Liver (tissue), 9 donors: ENCODE measurements around the gene KLHL20. TPM values are rescaled to one million over a fixed set of nuclear protein-coding genes. Genes with fewer than 3 reads are reported as not detected.

Experiments used
- DNase-seq: peaks from one replicate; pipeline ENCODE4 v3.0.0-alpha.2; 2017; ENCODE audit warnings: low spot score
- H3K27ac ChIP-seq, 2 donors: one replicate each; pipeline ENCODE4 v1.7.0; 2013; ENCODE audit warnings: inconsistent platforms in 2 of 2, low read length in 2 of 2, control low read depth in 1 of 2, low read depth in 1 of 2, mild to moderate bottlenecking in 1 of 2
- H3K27me3 ChIP-seq, 4 donors: one replicate each; pipeline versions ENCODE4 v1.6.1 to v1.7.0; 2013; ENCODE audit warnings: low read length in 3 of 4, inconsistent platforms in 1 of 4, mild to moderate bottlenecking in 1 of 4, moderate library complexity in 1 of 4; ENCODE audit not compliant: control insufficient read depth in 4 of 4, insufficient read depth in 4 of 4
- H3K36me3 ChIP-seq, 4 donors: one replicate each; pipeline versions ENCODE4 v1.6.1 to v1.7.0; 2013; ENCODE audit warnings: low read length in 3 of 4, mild to moderate bottlenecking in 3 of 4, low read depth in 1 of 4, moderate library complexity in 1 of 4; ENCODE audit not compliant: control insufficient read depth in 4 of 4, insufficient read depth in 3 of 4
- H3K4me1 ChIP-seq, 4 donors: one replicate each; pipeline versions ENCODE4 v1.6.1 to v1.7.0; 2013; ENCODE audit warnings: low read length in 3 of 4, mild to moderate bottlenecking in 3 of 4, moderate library complexity in 1 of 4; ENCODE audit not compliant: control insufficient read depth in 4 of 4, insufficient read depth in 4 of 4
- H3K4me3 ChIP-seq, 3 donors: one replicate each; pipeline versions ENCODE4 v1.6.1 to v1.7.0; 2013; ENCODE audit warnings: low read length in 3 of 3, control low read depth in 1 of 3, low read depth in 1 of 3, mild to moderate bottlenecking in 1 of 3
- H3K9ac ChIP-seq, 2 donors: one replicate each; pipeline ENCODE4 v1.7.0; 2013; ENCODE audit warnings: low read length in 2 of 2, mild to moderate bottlenecking in 2 of 2, moderate library complexity in 2 of 2, control low read depth in 1 of 2, low read depth in 1 of 2
- H3K9me3 ChIP-seq, 4 donors: one replicate each; pipeline versions ENCODE4 v1.6.1 to v1.7.0; 2013; ENCODE audit warnings: low read length in 3 of 4; ENCODE audit not compliant: control insufficient read depth in 4 of 4
- EGR1 ChIP-seq, 2 donors: IDR thresholded peaks; 2 replicates each; pipeline ENCODE4 v1.6.1; 2016 to 2018; ENCODE audit warnings: antibody characterized with exemption in 2 of 2, low read depth in 2 of 2
- FOXA1 ChIP-seq: IDR thresholded peaks from 2 replicates; pipeline ENCODE4 v1.6.1; 2016; ENCODE audit warnings: antibody characterized with exemption
- FOXA2 ChIP-seq: IDR thresholded peaks from 2 replicates; pipeline ENCODE4 v1.6.1; 2016; ENCODE audit warnings: antibody characterized with exemption
- HNF4A ChIP-seq, 2 donors: conservative IDR thresholded peaks; 2 replicates each; pipeline ENCODE4 v1.6.1; 2016; ENCODE audit warnings: antibody characterized with exemption in 2 of 2, mild to moderate bottlenecking in 2 of 2
- HNF4G ChIP-seq: IDR thresholded peaks from 2 replicates; pipeline ENCODE4 v1.6.1; 2016; ENCODE audit warnings: antibody characterized with exemption
- JUND ChIP-seq, 2 donors: IDR thresholded peaks; 2 replicates each; pipeline ENCODE4 v1.6.1; 2016; ENCODE audit warnings: antibody characterized with exemption in 2 of 2
- NR2F2 ChIP-seq: IDR thresholded peaks from 2 replicates; pipeline ENCODE4 v1.6.1; 2016; ENCODE audit warnings: antibody characterized with exemption
- RAD21 ChIP-seq, 2 donors: IDR thresholded peaks; 2 replicates each; pipeline ENCODE4 v1.6.1; 2016; ENCODE audit warnings: antibody characterized with exemption in 2 of 2, mild to moderate bottlenecking in 2 of 2
- TAF1 ChIP-seq: conservative IDR thresholded peaks from 2 replicates; pipeline ENCODE4 v1.6.1; 2016; ENCODE audit warnings: antibody characterized with exemption, mild to moderate bottlenecking
- YY1 ChIP-seq: IDR thresholded peaks from 2 replicates; pipeline ENCODE4 v1.6.1; 2016; ENCODE audit warnings: antibody characterized with exemption, mild to moderate bottlenecking
- WGBS: extraction: QIAGEN DNeasy Blood & Tissue Kit; methylation state at CpG from one replicate; pipeline ENCODE4 v1.1.7; 2013; 5-methylcytosine and 5-hydroxymethylcytosine counted together
- polyA plus RNA-seq, 2 donors: library from polyadenylated mRNA; stranded (reverse) in 1 of 2; unstranded in 1 of 2; fragments of 200-250 nt in 1 of 2; fragments of >200 nt in 1 of 2; fragmentation: Nextera tagmentation in 1 of 2; extraction: Ambion mirVana in 1 of 2; gene quantifications; one replicate each; pipeline versions ENCODE4 v1.2.1 to v1.2.3, GENCODE V29; 2013 to 2015
- total RNA-seq, 2 donors: library from RNA; depleted of rRNA; stranded (reverse); fragments of >200 nt; gene quantifications; one replicate each; pipeline ENCODE4 v1.2.3, GENCODE V29; 2014
- TF ChIP-seq, protein P1 (sequence below): IDR thresholded peaks from 2 replicates; pipeline ENCODE4 v1.6.1; 2016; ENCODE audit warnings: antibody characterized with exemption
- TF ChIP-seq, protein P2 (sequence below): IDR thresholded peaks from 2 replicates; pipeline ENCODE4 v1.6.1; 2016; ENCODE audit warnings: antibody characterized with exemption, mild to moderate bottlenecking
- TF ChIP-seq, protein P3 (sequence below): fragments of 150-350 bp; IDR thresholded peaks from 2 replicates; pipeline ENCODE4 v1.5.1; 2017; ENCODE audit warnings: improper control_type of control experiment, low read depth, low read length; ENCODE audit not compliant: missing input control
- donor health status: healthy.
- donor health status: healthy.
- donor health status: healthy.
- donor health status: healthy.
- donor health status: healthy.

KLHL20 gene
- total and polyA plus RNA-seq, 4 donors = 5.2 to 25.9 (median 9.5) TPM

DNA sequence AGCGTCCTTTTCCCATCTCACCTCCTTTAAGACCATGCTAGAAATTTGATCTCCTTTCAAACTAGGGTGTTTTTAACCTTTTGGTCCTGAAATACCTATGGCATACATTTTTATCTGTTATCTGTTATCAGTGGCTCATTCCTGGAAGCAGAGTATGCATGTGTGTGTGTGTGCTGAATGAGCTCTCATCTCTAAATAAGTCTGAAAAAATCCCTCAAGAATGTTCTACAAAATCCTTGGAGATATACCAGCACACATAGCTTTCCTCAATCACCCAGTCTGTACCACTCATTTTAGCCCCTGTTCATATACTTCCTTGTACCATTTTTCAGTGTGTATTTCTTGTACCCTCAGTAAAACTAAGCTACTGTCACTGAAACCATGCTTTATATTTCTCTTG lies 103.7 kb downstream of the KLHL20 start:
- no peaks in the 10 kb centered on the region for H3K36me3 ChIP-seq
- WGBS = 86% methylated on average over 1 of the region's 1 CpG
- no peaks in the 10 kb centered on the region for H3K27me3 ChIP-seq
- H3K4me3 ChIP-seq = no peak overlapping the region
- no peaks in the 10 kb centered on the region for H3K9me3 ChIP-seq
- DNase-seq = no peak
- TF ChIP-seq, protein P1, sequence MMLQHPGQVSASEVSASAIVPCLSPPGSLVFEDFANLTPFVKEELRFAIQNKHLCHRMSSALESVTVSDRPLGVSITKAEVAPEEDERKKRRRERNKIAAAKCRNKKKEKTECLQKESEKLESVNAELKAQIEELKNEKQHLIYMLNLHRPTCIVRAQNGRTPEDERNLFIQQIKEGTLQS = no peak
- TF ChIP-seq JUND (IDR thresholded peaks at IDR 0.05) (no peak), YY1 (no peak)
- H3K4me1 ChIP-seq = peaks cover 0 to 6% (median 3%) of the 10 kb centered on the region in 4 donors
- H3K9ac ChIP-seq = no peak overlapping the region
- no peak overlapping the region for H3K27ac ChIP-seq

DNA sequence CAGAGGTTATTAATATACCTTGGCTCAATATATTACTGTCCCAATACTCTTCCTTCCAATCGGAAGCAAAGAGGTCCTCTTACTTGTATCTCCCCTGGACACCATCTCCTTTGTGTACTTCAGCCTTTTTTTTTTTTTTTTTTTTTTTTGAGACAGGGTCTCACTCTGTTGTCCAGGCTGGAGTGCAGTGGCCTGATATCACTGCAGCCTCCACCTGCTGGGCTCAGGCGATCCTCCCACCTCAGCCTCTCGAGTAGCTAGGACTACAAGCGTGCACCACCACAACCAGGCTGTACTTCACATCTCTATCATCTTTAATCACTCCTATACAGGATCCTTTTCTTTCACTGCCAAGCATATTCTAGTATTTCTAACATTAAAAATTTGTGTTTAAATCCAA lies 106.9 kb downstream of the KLHL20 start:
- WGBS = 95% methylated on average over 4 of the region's 4 CpGs
- Histone ChIP-seq H3K9ac (no peak overlapping the region), H3K4me3 (no peak overlapping the region), H3K36me3 (no peaks in the 10 kb centered on the region), H3K9me3 (no peaks in the 10 kb centered on the region), H3K4me1 (peaks cover 0 to 16% (median 11%) of the 10 kb centered on the region in 4 donors), H3K27ac (no peak overlapping the region), H3K27me3 (no peaks in the 10 kb centered on the region)
- DNase-seq = no peak
- TF ChIP-seq JUND (IDR thresholded peaks at IDR 0.05) = no peak

DNA sequence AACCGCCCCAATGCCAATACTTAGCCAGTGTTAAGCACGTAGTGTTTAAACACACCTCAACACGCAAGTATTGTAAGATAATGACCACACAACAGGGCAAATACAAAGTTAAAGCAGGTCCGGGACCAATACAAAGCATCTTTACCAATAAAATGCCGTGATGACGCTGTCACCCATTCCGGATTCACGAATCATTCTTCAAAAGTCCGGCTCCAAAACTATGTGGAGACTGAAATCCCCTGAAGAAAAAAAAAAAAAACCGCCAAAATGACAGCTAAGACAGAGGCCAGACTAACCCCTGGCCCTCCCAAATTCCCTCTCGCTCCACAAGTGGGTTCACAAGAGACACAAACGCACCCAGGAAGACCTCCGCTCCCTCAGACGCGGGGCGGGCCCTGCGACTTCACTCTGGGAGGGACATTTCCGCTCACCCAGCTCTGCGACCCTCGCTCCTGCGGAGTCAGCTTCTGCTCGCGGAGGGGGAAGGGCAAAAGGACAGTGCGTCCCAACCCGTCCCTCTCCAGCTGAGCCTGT lies 109.1 kb downstream of the KLHL20 start:
- peak overlapping the region; percentile 85 to 88 for H3K9ac ChIP-seq
- H3K4me3 ChIP-seq = peak overlapping the region; percentile 78 to 98 (median 91)
- peaks cover 3 to 16% (median 11%) of the 10 kb centered on the region in 4 donors for H3K4me1 ChIP-seq
- H3K27me3 ChIP-seq = no peaks in the 10 kb centered on the region
- DNase-seq = no peak
- WGBS = under 1% methylated on average over 25 of the region's 25 CpGs
- no peaks in the 10 kb centered on the region for H3K9me3 ChIP-seq
- no peaks in the 10 kb centered on the region for H3K36me3 ChIP-seq
- peak overlapping the region; percentile 78 to 84 for H3K27ac ChIP-seq
- TF ChIP-seq HNF4G (no peak), HNF4A (conservative IDR thresholded peaks at IDR 0.05) (no peak), TAF1 (no peak), RAD21 (IDR thresholded peaks at IDR 0.05) (no peak), EGR1 (IDR thresholded peaks at IDR 0.05; ENCODE audit: low read depth in 2 of 2) (no peak), FOXA2 (no peak), NR2F2 (no peak), YY1 (no peak), FOXA1 (no peak), JUND (IDR thresholded peaks at IDR 0.05) (no peak)
- TF ChIP-seq, protein P2, sequence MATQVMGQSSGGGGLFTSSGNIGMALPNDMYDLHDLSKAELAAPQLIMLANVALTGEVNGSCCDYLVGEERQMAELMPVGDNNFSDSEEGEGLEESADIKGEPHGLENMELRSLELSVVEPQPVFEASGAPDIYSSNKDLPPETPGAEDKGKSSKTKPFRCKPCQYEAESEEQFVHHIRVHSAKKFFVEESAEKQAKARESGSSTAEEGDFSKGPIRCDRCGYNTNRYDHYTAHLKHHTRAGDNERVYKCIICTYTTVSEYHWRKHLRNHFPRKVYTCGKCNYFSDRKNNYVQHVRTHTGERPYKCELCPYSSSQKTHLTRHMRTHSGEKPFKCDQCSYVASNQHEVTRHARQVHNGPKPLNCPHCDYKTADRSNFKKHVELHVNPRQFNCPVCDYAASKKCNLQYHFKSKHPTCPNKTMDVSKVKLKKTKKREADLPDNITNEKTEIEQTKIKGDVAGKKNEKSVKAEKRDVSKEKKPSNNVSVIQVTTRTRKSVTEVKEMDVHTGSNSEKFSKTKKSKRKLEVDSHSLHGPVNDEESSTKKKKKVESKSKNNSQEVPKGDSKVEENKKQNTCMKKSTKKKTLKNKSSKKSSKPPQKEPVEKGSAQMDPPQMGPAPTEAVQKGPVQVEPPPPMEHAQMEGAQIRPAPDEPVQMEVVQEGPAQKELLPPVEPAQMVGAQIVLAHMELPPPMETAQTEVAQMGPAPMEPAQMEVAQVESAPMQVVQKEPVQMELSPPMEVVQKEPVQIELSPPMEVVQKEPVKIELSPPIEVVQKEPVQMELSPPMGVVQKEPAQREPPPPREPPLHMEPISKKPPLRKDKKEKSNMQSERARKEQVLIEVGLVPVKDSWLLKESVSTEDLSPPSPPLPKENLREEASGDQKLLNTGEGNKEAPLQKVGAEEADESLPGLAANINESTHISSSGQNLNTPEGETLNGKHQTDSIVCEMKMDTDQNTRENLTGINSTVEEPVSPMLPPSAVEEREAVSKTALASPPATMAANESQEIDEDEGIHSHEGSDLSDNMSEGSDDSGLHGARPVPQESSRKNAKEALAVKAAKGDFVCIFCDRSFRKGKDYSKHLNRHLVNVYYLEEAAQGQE = no peak
- TF ChIP-seq, protein P1 = no peak
- TF ChIP-seq, protein P3, sequence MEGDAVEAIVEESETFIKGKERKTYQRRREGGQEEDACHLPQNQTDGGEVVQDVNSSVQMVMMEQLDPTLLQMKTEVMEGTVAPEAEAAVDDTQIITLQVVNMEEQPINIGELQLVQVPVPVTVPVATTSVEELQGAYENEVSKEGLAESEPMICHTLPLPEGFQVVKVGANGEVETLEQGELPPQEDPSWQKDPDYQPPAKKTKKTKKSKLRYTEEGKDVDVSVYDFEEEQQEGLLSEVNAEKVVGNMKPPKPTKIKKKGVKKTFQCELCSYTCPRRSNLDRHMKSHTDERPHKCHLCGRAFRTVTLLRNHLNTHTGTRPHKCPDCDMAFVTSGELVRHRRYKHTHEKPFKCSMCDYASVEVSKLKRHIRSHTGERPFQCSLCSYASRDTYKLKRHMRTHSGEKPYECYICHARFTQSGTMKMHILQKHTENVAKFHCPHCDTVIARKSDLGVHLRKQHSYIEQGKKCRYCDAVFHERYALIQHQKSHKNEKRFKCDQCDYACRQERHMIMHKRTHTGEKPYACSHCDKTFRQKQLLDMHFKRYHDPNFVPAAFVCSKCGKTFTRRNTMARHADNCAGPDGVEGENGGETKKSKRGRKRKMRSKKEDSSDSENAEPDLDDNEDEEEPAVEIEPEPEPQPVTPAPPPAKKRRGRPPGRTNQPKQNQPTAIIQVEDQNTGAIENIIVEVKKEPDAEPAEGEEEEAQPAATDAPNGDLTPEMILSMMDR = no peak
